NCI-H345 treated with DMSO at 0.1 percent for 48 hours (cell line): ENCODE results near the gene ABCC4.
"Not testable (repeated sequence)": the region's sequence is repeated elsewhere in the genome, so short reads cannot be mapped to it uniquely, and the experiment has no call there.

Source experiments
- DNase-seq: peaks from one replicate; lab custom pipeline; 2025; ENCODE audit not compliant: unreplicated experiment; lab: John Stamatoyannopoulos, UW

The ABCC4 gene

DNA sequence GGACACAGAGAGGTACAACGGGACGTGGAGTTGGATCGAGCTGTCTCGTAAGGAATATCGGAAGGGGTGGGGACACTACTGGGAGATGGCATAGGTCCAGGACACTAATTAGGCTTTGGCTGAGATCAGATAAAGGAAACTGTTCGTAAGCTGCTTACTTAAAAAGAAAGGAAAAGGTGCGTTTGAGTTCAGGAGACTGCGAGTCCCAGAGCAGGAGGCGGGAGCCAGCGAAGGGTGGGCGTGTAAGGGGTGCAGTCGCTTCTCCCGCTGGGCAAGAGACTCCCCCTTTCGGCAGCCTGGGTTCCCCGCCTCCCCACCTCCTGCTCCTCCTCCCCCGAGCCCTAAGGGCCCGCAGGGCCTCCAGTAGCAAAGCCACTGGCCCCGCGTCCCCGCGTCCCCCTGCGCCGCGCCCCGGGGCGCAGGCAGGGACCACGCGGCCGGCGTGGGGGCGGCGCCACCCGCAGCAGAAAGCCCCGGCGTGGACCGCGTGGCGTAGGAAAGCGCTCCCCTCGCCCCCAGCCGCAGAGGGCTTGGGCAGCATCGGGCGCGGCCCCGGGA, 547 bp downstream of the ABCC4 start:
- peak; percentile 28 for DNase-seq

DNA sequence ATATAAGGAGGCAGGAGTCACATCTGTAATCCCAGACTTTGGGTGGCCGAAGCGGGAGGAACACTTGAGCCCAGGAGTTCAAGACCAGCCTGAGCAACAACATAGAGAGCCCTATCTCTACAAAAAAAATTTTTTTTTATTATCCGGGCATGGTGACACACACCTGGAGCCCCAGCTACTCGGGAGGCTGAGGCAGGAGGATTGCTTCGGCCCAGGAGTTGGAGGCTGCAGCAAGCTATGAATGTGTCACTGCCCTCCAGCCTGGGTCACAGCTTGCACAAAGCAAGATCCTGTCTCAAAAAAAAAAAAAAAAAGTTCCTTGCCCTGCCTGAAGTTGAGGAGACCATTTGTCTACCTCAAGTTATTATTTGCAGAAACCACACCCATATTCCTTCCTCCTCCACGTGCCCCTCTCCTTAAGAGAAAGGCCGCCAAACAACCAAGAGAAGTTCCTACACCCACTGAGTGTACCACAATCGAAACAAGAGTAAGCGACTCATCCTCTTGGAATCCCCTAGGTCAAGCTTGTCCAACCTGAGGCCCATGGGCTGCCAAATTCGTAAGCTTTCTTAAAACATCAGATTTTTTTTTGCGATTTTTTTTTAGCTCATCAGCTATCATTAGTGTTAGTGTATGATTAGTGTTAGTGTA, 2.2 kb downstream of the ABCC4 start:
- no peak for DNase-seq

DNA sequence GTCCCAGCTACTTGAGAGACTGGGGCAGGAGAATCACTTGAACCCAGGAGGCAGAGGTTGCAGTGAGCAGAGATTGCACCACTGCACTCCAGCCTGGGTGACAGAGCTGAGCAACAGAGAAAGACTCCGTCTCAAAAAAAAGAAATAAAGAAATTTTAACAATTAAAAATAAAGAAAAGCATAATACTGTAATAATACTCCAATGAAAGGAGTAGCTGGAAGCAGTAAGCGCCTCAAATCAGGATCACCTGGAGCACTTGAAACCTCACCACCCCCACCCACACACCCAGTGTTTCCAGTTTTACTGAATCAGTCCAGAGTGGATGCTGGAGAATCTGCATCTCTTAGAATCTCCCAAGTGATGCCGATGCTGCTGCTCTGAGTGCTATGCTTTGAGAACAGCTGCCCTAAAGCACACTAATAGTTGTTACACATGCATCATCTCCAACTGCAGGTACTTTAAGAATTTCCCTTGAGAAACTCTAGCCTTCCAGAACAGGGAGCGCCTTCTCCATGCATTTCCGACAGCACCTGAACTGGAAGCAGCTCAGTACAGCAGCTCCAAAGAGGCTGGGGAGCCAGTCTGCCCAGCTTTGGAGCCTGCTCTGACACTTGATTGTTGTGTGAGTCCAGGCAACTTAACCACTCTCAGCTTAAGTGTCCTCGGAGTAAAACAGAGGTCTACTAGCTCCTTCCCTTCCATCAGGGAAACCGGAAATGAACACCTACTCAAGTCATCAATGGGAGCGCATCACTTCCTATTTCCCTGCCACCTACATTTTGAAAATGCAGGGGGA, 2.9 kb downstream of the ABCC4 start:
- DNase-seq = no peak

DNA sequence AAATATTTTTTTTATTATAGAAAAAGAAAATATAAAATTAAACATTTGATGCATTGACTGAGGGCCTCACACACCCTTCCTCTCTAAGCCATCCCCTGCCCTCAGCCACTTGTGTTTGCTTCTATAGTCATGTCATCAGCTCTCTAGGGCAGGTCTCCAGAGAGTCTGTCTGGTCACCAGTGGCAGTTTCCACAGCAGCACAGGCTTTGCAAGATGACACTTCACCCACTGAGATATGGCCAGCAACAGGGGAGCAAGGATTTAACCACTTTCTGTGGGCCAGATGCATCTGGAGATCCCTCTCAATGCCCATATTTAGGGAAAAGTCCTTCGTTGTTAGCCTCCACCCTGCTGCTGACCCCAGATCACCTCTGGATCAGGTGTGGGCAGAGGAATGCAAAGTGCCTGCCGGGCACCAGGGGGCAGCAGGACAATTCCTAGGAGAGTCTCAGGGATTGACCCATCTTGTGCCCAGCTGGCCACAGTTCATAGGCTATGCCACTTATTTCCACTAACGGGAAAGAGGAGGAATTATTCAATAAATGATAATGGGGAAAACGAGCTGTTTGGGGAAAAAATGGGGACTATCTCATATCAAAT, 4.8 kb downstream of the ABCC4 start:
- DNase-seq = no peak

DNA sequence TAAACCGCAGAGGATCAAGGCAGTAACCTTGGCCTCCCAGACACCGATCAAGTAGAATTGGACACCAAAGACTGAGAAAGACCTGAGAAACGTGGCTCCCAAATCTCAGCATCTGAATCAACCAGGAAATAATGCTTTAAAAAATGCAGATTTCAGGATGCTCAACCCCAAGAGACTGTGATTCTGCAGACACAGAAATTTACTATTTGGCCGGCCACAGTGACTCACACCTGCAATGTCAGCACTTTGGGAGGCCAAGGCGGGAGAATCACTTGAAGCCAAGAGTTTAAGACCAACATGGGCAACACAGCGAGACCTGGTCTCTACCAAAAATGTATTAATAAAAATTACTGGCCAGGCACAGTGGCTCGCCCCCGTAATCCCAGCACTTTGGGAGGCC, 6.2 kb downstream of the ABCC4 start:
- DNase-seq = no peak

DNA sequence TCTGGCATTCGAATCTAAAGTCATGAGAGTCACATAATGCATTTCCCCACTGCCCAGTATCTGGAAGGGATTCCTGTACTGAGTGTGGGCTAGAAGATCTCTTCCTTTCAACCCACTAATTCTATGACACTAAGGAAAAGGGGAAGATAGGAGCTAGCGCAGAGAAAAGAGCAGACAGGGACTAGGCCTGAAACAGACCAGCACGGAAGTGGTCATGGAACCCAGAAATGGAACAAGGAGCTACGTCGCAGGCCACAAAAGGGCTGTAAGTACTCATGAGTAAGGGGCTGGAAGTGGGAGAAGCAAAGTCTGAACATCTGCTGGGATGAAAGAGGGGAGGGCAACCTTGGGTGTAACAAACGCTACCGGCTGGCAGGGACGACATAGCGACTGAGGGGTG, 8.6 kb downstream of the ABCC4 start:
- DNase-seq = no peak

DNA sequence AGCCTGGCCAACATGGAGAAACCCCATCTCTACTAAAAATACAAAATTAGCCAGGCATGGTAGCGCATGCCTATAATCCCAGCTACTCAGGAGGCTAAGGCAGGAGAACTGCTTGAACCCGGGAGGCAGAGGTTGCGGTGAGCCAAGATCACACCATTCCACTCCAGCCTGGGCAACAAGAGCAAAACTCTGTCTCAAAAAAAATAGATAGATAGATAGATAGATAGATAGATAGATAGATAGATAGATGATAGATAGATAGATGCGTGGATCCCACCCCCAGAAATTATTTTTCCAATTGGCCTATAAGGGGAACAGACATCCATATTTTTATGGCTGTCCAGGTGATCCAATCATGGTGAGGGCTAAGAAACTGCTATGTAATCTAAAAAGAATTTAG, 11.3 kb downstream of the ABCC4 start:
- DNase-seq = not testable (repeated sequence)

DNA sequence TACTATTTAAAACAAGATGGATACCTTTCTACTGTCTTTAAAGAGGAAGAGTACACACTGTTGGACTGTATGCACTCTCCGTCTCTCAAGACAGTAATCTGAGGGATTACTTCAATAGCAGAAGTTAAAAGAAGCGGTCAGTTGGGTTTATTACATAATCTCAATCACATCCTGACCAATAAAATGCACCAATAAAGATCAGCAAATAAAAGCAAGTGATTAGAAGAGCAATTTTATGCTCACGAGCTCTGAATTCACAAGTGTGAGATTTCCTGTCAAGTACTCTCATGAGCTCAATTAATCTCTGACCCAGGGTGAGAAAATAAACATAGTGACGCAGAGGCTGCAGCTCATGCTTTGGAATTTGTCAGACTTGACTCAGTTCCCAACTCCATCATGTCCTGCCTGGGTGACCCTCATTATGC, 12.2 kb downstream of the ABCC4 start:
- DNase-seq = no peak

DNA sequence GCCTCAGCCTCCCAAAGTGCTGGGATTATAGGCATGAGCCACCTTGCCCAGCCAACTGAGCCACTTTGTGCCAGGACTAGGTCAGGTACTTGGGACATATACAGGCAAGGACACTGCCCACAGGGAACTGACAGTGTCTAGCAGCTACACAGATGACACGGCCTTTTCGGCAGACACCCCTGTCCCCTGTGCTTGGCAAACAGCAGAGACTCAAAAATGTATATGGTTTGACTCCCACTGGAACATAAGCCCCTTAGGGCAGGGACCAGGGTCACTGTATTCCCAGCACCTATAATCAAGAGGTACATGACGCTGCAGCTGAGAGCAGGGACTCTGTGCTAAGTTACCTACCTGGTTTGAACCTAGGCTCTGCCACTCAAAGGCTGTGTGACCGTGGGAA, 16.8 kb downstream of the ABCC4 start:
- no peak for DNase-seq

DNA sequence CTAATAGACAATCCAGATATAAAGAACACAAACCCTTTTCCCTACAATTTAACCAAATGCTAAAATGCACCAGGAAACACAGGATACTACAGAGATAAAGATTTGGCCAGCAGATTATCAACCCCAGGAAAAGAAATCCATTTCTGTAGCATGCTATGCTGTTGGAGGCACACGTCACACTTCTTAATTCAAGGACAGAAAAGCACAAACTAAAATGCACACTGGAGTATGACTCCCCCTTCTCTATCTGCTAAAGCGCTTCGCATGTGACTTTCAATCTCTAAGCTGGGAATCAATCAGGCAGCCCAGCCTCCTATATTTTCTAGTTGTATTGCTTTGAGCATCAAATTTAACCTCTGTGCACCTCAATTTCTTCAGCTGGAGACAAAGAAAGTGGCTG, 22.2 kb downstream of the ABCC4 start:
- DNase-seq = no peak

DNA sequence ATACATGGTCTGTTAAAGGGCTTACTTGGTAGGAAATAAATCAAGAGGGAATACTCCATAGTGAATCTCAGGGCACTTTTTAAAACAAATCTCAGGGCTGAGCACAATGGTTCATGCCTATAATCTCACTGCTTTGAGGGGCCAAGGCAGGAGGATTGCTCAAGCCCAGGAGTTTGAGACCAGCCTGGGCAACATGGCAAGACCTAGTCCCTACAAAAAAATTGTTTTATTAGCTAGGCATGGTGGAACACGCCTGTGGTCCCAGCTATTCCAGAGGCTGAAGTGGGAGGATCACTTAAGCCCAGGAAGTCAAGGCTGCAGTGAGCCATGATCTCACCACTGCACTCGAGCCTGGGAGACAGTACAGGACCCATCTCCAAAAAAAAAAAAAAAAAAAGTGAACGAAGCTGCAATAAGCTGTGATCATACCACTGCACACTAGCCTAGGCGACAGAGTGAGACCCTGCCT, 25.2 kb downstream of the ABCC4 start:
- no peak for DNase-seq

DNA sequence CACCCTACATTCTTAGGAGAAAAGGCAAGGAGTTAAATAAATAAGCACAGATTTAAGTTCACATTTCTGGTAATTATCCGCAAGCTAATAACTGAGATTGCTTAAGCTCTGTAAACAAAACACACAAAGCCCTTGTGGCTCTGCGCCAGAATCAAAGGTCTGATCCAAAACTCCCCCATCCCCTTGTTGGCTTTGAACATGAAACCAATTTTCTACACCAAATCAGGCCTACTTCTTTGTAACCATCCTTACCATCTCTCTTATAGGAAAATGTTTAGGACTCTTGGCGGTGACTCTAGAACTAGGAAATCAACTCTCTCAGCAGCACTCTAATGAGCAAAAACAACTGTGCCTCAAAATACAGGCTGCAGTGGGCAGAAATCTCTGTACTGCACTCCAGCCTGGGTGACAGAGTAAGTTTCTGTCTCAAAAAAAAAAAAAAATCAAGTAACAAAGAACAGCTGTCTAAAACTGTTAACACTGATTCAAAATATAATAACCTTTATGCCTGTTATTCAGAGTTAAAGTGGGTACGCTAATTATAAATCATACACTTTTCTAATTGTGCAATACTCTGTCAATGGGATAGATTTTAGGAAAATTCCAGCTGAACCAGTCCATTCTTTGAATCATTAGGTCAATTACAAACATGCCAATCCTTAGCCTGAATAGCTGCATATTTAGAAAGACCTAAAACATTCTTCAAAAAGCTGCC, 25.8 kb downstream of the ABCC4 start:
- DNase-seq = no peak

DNA sequence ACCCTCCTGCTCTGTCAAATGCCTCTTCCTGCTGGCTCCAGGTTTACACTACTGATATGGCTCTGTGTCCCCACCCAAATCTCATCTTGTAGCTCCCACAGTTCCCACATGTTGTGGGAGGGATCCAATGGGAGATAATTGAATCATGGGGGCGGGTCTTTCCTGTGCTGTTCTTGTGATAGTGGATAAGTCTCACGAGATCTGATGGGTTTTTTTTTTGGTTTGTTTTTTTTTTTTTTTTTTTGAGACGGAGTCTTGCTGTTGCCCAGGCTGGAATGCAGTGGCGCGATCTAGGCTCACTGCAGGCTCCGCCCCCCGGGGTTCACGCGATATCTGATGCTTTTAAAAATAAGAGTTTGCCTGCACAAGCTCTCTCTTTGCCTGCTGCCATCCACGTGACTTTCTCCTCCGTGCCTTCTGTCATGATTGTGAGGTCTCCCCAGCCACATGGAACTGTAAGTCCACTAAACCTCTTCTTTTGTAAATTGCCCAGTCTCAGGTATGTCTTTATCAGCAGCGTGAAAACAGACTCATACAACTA, 27.6 kb downstream of the ABCC4 start:
- not testable (repeated sequence) for DNase-seq

DNA sequence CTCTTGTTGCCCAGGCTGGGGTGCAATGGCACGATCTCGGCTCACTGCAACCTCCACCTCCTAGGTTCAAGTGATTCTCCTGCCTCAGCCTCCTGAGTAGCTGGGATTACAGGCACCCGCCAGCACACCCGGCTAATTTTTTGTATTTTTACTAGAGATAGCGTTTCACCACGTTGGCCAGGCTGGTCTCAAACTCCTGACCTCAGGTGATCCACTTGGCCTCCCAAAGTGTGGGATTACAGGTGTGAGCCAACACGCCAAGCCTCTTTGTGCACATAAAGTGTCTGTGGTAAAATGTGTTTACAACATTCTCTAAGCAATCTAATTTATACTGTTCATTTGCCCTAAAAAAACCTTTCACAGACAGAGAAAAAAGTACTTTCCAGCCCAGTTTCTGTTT, 29.2 kb downstream of the ABCC4 start:
- not testable (repeated sequence) for DNase-seq

DNA sequence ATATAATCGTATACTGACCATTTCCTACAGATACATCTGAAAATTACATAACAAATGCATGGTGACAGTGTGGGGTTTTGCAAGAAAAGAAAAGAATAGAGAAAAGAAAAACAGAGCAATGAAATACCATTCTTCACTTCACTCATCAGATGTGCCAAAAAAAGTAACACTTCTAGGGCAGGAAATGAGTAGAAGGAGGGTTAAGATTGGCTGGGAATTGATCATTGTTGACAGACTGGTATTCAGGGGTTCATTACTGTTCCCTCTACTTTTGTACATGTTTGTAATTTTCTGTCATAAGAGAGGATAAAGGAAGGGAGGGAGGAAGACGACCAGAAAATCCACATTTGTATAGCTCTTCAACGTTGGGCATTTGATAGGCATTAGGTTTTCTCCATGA, 31.5 kb downstream of the ABCC4 start:
- DNase-seq = no peak

DNA sequence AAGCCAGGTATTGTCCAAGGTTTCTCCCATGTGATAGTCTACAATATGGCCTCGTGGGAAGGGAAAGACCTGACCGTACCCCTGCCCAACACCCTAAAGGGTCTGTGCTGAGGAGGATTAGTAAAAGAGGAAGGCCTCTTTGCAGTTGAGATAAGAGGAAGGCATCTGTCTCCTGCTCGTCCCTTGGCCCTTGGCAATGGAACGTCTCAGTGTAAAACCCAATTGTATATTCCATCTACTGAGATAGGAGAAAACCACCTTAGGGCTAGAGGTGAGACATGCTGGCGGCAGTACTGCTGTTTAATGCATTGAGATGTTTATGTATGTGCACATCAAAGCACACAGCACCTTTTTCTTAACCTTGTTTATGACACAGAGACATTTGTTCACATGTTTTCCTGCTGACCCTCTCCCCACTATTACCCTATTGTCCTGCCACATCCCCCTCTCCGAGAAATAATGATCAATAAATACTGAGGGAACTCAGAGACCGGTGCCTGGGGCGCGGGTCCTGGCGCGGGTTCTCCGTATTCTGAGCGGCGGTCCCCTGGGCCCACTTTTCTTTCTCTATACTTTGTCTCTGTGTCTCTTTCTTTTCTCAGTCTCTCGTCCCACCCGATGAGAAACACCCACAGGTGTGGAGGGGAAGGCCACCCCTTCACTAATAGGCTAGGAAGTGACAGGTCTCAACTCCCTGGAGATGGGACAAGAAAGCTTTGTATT, 32.7 kb downstream of the ABCC4 start:
- DNase-seq = not testable (repeated sequence)

DNA sequence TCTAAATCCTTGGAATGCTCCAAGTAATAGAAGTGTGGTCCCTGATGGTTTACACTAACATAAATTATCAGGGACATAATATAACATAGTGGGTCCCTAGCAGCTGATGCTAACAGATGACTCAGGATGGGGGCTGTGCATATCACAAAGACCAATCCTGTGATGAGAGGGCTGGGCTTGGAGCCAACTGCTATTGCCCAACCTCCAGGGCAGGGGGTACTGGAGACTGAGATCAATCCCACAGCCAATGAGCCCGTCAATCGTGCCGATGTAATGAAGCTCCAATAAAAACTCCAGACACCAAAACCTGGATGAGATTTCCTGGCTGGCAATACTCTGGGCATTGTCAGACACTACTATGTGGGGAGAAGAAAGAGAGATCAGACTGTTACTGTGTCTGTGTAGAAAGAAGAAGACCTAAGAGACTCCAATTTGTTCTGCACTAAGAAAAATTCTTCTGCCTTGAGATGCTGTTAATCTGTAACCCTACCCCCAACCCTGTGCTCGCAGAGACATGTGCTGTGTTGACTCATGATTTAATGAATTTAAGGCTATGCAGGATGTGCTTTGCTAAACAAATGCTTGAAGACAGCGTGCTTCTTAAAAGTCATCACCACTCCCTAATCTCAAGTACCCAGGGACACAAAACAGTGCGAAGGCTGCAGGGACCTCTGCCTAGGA, 33.4 kb downstream of the ABCC4 start:
- no peak for DNase-seq

DNA sequence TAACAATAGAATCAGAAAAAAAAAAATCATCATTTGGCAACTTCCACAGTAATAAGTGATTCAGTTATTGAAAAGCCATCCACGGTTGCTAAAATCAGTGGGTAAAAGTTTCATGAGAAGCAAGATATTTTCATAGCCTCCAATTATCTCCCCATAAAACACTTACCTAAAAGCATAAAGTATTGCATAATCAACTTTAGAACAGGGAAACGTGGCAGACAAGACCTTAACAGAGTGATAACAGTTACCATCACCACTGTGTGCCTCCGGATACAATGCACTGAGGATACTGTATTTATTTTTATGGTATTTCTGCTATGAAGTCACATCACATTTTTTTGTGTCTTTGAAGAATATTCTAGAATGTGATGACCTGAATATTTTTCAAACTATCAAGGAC, 37.0 kb downstream of the ABCC4 start:
- no peak for DNase-seq

DNA sequence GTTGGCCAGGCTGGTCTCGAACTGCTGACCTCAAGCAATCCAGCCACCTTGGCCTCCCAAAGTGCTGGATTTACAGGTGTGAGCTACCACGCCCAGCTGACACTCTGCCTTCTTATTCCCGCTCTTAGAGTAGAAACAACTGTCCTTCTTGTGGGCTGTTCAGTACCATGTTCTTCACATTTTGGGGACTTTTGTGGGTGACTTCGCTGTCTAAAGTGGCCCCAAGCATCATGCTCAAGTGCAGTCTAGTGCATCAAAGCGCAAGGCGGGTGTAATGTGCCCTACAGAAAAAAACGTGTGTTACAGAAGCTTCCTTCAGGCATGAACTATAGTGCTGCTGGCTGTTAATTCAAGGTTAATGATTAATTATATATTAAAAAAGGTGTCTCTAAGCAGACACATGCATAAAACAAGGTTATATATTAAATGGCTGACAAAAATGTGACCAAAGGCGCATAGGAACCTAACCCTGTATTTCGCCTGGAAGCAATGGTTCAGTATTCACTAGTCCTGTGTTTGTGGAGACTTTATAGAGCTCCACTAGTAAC, 38.3 kb downstream of the ABCC4 start:
- no peak for DNase-seq
